Measurements from ENCODE around the gene GJD3.
"Not testable (repeated sequence)": the region's sequence is repeated elsewhere in the genome, so short reads cannot be mapped to it uniquely, and the experiment has no call there.

DNA sequence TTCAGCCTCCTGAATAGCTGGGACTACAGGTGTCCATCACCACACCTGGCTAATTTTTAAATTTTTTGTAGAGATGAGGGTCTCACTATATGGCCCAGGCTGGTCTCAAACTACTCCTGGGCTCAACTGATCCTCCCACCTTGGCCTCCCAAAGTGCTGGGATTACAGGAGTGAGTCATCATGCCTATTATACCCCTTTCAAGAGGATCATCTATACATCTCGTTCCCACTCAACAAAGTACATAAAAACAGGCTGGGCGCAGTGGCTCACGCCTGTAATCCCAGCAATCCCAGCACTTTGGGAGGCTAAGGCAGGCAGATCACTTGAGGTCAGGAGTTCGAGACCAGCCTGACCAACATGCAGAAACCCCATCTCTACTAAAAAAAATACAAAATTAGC, 49.8 kb upstream of the GJD3 start:
- TF ChIP-seq, protein P1, sequence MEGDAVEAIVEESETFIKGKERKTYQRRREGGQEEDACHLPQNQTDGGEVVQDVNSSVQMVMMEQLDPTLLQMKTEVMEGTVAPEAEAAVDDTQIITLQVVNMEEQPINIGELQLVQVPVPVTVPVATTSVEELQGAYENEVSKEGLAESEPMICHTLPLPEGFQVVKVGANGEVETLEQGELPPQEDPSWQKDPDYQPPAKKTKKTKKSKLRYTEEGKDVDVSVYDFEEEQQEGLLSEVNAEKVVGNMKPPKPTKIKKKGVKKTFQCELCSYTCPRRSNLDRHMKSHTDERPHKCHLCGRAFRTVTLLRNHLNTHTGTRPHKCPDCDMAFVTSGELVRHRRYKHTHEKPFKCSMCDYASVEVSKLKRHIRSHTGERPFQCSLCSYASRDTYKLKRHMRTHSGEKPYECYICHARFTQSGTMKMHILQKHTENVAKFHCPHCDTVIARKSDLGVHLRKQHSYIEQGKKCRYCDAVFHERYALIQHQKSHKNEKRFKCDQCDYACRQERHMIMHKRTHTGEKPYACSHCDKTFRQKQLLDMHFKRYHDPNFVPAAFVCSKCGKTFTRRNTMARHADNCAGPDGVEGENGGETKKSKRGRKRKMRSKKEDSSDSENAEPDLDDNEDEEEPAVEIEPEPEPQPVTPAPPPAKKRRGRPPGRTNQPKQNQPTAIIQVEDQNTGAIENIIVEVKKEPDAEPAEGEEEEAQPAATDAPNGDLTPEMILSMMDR (IDR thresholded peaks at IDR 0.05; ENCODE audit: extremely low read depth in 1 of 2, insufficient read depth in 1 of 2, low read depth in 1 of 2, low read length in 2 of 2): not testable (repeated sequence)
- TF ChIP-seq POLR2A (IDR thresholded peaks at IDR 0.05; ENCODE audit: low read depth, low read length); MYC (IDR thresholded peaks at IDR 0.05; ENCODE audit: low read depth, low read length); POLR2AphosphoS5 (IDR thresholded peaks at IDR 0.05; ENCODE audit: insufficient read depth, low read depth, low read length); EZH2 (IDR thresholded peaks at IDR 0.05; ENCODE audit: borderline replicate concordance, low read depth, low read length, severe bottlenecking); JUN (IDR thresholded peaks at IDR 0.05; ENCODE audit: borderline replicate concordance, insufficient read depth, insufficient read length, low read depth); FOS (IDR thresholded peaks at IDR 0.05; ENCODE audit: borderline replicate concordance, insufficient read depth, low read length); GATA2 (IDR thresholded peaks at IDR 0.05; ENCODE audit: insufficient read depth, insufficient read length, low read depth, low read length): not testable (repeated sequence)
- TF ChIP-seq, protein P2, sequence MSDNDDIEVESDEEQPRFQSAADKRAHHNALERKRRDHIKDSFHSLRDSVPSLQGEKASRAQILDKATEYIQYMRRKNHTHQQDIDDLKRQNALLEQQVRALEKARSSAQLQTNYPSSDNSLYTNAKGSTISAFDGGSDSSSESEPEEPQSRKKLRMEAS (IDR thresholded peaks at IDR 0.05; ENCODE audit: insufficient read depth, insufficient read length): not testable (repeated sequence)

All from endothelial cell of umbilical vein (primary cell).